Measurements from ENCODE around the gene DOCK9.

GRCh38 chr13:98768522-98768921 lies 209.3 kb downstream of the DOCK9 start:
- TF ChIP-seq CTCF (IDR thresholded peaks at IDR 0.05), result no peak
- no peak for TF ChIP-seq POLR2A (IDR thresholded peaks at IDR 0.05)

Measured in suprapubic skin (tissue), 3 donors.